Upper lobe of right lung (tissue), 1 donor: ENCODE measurements around the gene ASPN. TPM values are rescaled to one million over a fixed set of nuclear protein-coding genes. Genes with fewer than 3 reads are reported as not detected.

Experiments used
- ATAC-seq: fragments of 200-7000 bp; cut with Tn5 transposase; one replicate; pipeline ENCODE4 v1.9.1; 2020; ENCODE audit warnings: mild to moderate bottlenecking, moderate library complexity
- DNase-seq: peaks from one replicate; pipeline ENCODE4 v3.0.0-alpha.2; 2020
- H3K27ac ChIP-seq: fragments of 200-600 bp; one replicate; pipeline ENCODE4 v1.8.0; 2022
- H3K27me3 ChIP-seq: fragments of 200-600 bp; one replicate; pipeline ENCODE4 v1.8.0; 2022; ENCODE audit warnings: mild to moderate bottlenecking
- H3K36me3 ChIP-seq: fragments of 200-600 bp; one replicate; pipeline ENCODE4 v1.8.0; 2022
- H3K4me1 ChIP-seq: fragments of 200-600 bp; one replicate; pipeline ENCODE4 v1.8.0; 2022
- H3K4me3 ChIP-seq: fragments of 200-600 bp; one replicate; pipeline ENCODE4 v1.8.0; 2022; ENCODE audit warnings: mild to moderate bottlenecking
- H3K9me3 ChIP-seq: fragments of 200-600 bp; one replicate; pipeline ENCODE4 v1.8.0; 2022
- CTCF ChIP-seq: fragments of 200-600 bp; IDR thresholded peaks from one replicate; pipeline ENCODE4 v1.8.0; 2022; ENCODE audit warnings: antibody characterized with exemption
- intact Hi-C: fragments of 100-400 bp; cut with DNase I; formaldehyde crosslinking; loops from one replicate; pipeline ENCODE4 v1.11.0; 2022
- total RNA-seq: library from RNA; stranded (reverse); fragmentation: NEBNext Ultra II Directional; extraction: Animal tissue kit (Norgen Biotek cat#: 25700); gene quantifications from one replicate; pipeline ENCODE4 v1.2.1, GENCODE V29; 2021
- donor health status: DM: no; HTN: yes; CAD: no; lungs with severe emphysema.

The ASPN gene
- total RNA-seq, 1 donor from 2014 or later = 7.5 TPM

DNA sequence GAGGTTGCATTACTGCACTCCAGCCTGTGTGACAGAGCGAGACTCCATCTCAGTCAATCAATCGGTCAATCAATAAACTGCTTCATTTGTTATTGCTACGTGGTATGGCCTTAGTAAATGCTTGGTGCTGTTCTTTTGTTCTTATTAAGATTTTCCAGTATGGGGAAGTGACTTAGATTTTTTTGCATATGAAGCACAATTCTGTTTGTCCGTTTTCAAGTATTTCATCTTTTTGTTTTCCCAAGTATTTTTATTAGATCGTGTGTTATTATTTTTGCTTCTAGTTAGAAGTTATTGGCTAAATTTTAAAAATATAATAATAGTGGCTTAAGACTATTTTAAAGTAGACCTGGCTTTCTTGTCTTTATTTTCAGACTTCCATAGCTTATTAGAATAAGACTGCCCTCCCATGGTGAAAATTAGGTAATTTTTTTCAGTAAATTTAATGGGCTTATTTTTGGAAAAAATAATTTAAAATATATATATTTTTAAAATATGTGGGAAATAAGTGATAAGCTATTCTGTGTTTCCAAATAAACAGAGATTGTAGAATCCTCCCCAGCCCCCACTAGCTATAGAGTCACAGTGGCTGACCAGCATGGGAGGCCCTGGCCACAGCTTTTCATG lies 43.3 kb downstream of the ASPN start:
- Histone ChIP-seq H3K27ac (no peak overlapping the region), H3K27me3 (no peaks in the 10 kb centered on the region), H3K36me3 (no peaks in the 10 kb centered on the region), H3K4me3 (no peak overlapping the region), H3K9me3 (no peaks in the 10 kb centered on the region), H3K4me1 (no peaks in the 10 kb centered on the region)
- ATAC-seq (no peak), DNase-seq (no peak)
- intact Hi-C loops = loop anchor here (10.0 kb wide), 1 partner anchor 94 kb away; no protein-coding TSS in a partner anchor
- TF ChIP-seq CTCF = peak; percentile 40

DNA sequence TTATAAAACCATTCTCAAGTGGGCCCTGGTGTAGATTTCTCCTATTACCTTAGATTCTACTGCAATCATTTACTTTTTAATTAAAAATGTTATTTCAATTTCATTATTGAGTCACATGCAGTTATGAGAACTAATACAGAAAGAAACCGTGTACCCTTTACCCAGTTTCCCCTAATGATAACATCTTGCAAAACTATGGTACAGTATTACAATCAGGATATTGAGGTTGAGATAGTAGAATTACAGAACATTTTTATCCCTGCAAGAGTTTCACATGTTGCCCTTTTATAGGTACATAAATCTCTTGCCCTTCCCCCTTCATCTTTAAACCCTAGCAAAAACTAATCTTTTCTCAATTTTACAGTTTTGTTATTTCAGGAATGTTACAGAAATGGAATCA lies 47.0 kb downstream of the ASPN start:
- Histone ChIP-seq H3K4me3 (no peak overlapping the region), H3K4me1 (no peaks in the 10 kb centered on the region), H3K27me3 (no peaks in the 10 kb centered on the region), H3K27ac (no peak overlapping the region), H3K9me3 (no peaks in the 10 kb centered on the region), H3K36me3 (no peaks in the 10 kb centered on the region)
- intact Hi-C loops = loop anchor here (10.0 kb wide), 1 partner anchor 90 kb away; no protein-coding TSS in a partner anchor
- DNase-seq (no peak), ATAC-seq (no peak)
- no peak for TF ChIP-seq CTCF

DNA sequence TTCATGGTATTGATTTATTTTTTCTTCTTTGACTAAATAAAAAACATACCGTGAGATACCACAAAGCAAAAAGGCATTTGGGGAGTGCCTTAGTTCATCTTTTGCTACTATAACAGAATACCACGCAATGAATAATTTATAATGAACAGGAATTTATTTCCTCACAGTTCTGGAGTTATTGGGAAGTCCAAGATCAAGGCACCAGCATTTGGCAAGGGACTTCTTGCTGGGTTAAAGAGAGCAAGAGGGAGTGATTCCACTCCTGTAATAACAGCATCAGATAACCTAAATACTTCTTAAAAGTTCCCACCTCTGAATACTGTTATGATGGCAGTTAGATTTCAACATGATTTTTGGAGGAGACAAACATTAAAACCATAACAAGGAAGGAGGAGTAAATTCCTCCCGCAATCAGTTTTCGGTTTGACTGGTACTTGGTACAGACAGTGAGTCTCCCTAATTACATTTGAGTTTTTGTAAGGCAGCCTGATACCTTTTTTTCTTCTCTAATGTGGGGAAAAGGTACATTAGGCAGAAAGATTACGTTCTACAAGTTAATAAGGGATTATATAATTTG lies 49.2 kb downstream of the ASPN start:
- no peak for DNase-seq
- no peaks in the 10 kb centered on the region for H3K9me3 ChIP-seq
- TF ChIP-seq CTCF = no peak
- H3K4me1 ChIP-seq = no peaks in the 10 kb centered on the region
- H3K4me3 ChIP-seq = no peak overlapping the region
- H3K36me3 ChIP-seq = no peaks in the 10 kb centered on the region
- intact Hi-C loops = loop anchor here (10.0 kb wide), 1 partner anchor 88 kb away; no protein-coding TSS in a partner anchor
- no peak for ATAC-seq
- no peak overlapping the region for H3K27ac ChIP-seq
- H3K27me3 ChIP-seq = no peaks in the 10 kb centered on the region

GRCh38 chr9:92432350-92432749 lies 50.0 kb downstream of the ASPN start:
- no peak overlapping the region for H3K27ac ChIP-seq
- ATAC-seq (no peak), DNase-seq (no peak)
- H3K27me3 ChIP-seq = no peaks in the 10 kb centered on the region
- H3K4me3 ChIP-seq = no peak overlapping the region
- intact Hi-C loops = loop anchor here (10.0 kb wide), 1 partner anchor 88 kb away; no protein-coding TSS in a partner anchor
- no peaks in the 10 kb centered on the region for H3K36me3 ChIP-seq
- TF ChIP-seq CTCF = no peak
- H3K4me1 ChIP-seq = no peaks in the 10 kb centered on the region
- H3K9me3 ChIP-seq = no peaks in the 10 kb centered on the region

GRCh38 chr9:92429836-92430235 lies 52.5 kb downstream of the ASPN start:
- no peaks in the 10 kb centered on the region for H3K9me3 ChIP-seq
- ATAC-seq (no peak), DNase-seq (no peak)
- peaks cover 4% of the 10 kb centered on the region for H3K4me1 ChIP-seq
- no peaks in the 10 kb centered on the region for H3K27me3 ChIP-seq
- no peak overlapping the region for H3K27ac ChIP-seq
- no peak overlapping the region for H3K4me3 ChIP-seq
- intact Hi-C loops = loop anchor here (10.0 kb wide), 1 partner anchor 85 kb away; no protein-coding TSS in a partner anchor
- H3K36me3 ChIP-seq = no peaks in the 10 kb centered on the region
- no peak for TF ChIP-seq CTCF
